Occipital lobe (tissue), 2 donors: ENCODE data around the gene HS1BP3. TPM values are rescaled to one million over a fixed set of nuclear protein-coding genes. Genes with fewer than 3 reads are reported as not detected.

Experiments
- DNase-seq: peaks from one replicate; lab custom pipeline; 2025; lab: John Stamatoyannopoulos, UW
- total RNA-seq: library from RNA; depleted of rRNA; stranded (reverse); fragments of >200 nt; gene quantifications from one replicate; pipeline ENCODE4 v1.2.3, GENCODE V29; 2014

Gene HS1BP3
- total RNA-seq, 1 donor from 2014 or later, result 10.3 TPM

DNA sequence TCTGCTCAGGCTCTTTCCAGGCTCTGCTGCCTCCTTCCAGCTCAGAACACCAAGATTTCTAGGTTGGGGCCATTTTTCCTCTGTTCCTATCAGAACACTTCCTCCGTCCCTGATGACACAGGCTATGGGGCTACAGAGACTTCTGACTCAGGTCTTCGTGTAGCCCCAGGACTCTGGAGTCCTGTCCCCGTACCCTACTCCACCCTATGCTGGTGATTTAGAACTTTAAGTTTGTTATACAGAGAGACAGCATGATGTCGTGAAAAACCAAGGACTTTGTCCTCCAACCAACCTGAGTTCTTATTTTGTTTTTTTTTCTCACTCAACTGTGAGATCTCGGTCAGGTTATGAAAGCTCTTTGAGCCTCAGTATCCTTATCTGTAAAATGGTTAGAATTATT lies 78.7 kb downstream of the HS1BP3 start:
- no peak for DNase-seq

DNA sequence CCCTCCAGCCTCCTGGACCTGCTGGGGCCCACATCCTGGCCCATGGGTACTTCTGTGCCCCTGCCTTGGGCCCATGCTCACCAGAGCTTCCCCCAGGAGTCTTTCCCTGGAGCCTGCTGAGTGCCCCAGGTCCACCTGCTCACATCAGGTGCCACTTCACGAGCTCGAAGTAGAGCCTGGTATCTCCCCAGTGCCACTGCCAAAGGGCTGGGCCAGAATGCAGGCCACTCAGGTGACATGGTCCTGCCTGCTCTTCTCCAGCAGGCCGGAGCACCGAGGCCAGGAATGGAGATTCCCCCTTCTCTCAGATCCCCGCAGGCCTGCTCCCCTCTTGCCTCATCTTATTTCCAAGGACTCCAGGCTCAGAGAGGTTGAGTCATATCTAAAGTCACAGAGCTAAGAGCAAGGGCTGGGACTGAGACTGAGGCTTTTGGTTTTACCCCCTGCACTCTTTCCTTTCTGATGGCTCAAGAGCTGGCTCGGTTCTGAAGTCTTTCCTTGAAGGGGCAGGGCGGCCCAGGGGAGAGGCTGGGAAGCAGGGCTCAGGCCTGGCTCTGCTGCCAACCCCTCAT lies 79.2 kb downstream of the HS1BP3 start:
- DNase-seq, result no peak

DNA sequence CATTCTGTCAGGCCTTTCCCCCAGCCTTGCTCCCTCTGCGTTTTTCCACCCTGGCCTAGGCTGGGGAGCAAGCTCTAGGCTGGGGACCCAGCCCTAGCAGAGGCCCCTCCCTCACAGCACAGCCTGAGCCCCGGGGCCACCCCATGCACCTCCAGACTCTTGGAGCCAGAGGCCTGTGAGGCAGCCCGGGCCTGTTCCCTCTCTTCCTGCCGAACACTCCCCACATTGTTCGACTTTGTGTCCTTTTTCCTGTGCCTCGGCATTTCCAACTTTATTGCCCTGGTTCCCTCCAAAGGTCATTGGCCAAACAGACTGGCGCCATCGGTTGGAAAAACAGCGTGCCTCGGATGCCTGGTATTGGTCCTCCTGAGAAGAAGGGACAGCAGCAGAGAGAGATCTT lies 79.7 kb downstream of the HS1BP3 start:
- no peak for DNase-seq

DNA sequence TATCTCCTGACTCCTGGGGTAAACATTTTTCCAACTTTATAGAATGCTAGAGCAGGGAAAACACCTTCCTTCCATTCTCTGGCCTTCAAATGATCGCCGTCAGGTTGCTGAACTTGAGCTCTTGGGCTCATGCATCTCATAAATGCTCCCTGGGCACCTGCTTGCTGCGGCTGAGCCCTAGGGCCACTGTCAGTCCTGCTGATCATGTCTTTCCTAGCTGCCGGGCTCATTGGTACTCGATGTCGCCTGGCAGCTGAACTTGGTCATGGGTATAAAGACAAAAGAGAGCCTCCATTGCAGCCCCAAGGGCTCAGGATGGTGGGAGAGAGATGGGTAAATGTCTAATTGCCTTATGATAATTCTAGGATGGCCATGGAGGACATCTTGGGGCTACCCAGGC lies 80.6 kb downstream of the HS1BP3 start:
- DNase-seq, result no peak

DNA sequence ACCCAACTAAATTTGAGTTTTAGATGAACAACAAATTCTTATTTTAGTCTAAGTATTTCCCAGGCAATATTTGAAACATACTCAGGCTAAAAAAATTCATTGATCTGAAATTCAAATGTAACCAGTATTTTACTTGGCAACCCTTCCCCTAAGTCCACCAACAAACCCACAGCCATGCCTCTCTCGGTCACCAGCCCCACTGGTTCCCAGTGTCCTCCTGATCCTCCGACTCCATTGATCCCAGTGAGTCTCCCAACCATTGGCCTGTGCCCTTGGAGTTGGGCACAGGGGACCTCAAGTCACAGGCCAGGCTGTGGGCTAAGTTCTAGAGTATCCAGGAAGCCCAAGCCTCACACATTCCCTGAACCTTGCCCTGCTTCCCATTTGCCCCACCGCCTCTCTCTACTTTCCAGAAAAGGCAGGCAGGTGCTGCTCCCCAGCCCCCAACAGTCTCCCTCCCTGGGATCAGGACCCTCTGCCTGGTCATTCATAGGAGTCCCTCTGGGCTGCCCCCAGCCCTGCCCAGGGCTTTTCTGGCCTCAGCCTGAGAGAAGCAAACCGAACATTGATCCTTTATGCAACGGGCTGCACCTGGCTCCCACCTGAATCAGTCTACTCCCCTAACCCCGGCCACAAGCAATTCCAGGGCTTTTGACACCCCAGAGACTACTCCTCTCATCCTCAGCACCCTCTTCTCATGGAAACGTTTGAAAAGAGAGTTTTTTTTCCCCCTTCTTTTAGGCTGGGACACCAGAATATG lies 81.3 kb downstream of the HS1BP3 start:
- DNase-seq, result no peak

DNA sequence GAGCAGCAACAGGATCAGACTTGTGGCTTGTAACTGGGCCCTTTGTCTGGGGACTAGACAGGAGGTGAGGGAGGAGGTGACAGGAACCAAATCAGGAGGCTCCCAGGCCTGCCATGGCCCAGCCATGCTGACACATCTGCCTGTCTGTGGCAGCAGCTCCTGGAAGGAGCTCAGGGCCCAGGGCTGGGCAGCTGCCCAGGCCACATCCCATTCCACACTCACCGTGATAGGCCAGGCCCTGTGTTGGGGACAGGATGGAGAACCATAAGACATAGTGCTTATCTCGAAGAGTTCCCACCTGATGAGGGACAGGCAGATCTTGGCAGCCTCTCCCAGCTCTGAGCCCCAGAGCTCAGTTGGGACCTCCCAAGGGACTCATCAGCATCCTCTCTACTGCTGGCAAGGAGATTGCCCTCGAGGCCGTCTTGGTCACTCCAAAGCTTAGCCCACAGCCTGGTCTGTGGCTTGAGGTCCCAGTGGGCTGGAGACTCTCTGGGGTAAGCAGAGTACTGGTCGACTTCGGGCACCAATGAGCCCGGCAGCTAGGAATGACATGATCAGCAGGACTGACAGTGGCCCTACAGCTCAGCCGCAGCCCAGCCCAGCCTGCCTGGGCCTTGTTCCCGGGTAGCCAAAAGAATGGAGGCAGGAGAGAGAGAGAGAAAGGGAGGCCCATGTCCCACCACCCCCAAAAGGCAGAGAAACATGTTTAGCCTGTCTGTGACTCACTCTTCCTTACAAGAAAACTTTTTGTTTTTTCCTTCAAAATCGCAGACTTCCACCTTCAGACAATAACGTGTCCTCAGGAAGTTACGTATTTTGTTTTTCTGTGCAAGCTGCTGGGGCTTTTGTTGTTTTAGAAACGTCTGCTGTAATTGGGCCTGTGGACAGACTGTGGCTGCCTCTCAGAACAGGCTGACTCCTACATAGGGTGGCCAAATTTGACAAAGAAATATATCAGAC lies 82.1 kb downstream of the HS1BP3 start:
- no peak for DNase-seq

DNA sequence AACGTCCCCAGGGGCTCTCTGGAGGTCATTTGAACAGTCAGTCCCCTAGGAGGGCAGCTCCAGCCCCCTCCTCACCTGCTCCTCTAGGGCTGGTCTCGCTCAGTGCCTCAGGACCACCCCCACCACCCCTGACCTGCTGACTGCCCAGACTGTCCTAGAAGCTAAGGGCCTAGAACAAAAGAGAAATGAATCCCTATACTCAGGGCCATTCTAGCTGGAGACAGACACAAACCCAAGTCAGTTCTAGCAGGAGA lies 83.0 kb downstream of the HS1BP3 start:
- DNase-seq, result no peak

Other genes with a start within 250 kb of the HS1BP3 start
- gene RHOB, start 204.0 kb downstream of the HS1BP3 start, total RNA-seq, result 296 TPM
- gene GDF7, start 16.0 kb upstream of the HS1BP3 start, total RNA-seq, result 0.16 TPM
- 24.3 TPM for gene LDAH, start 172.0 kb upstream of the HS1BP3 start, total RNA-seq